Stimulated activated CD8-positive, alpha-beta memory T cell treated with anti-CD3 and anti-CD28 coated beads, Interleukin-15, amount 100 ng/mL, for 48 hours (primary cell): ENCODE measurements around the gene CGB1.
"Not testable (repeated sequence)": the region's sequence is repeated elsewhere in the genome, so short reads cannot be mapped to it uniquely, and the experiment has no call there.

Experiments
- DNase-seq, 2 donors: peaks; one replicate each; pipeline ENCODE4 v3.0.0-alpha.2; 2020; ENCODE audit warnings: low read depth in 2 of 2

The CGB1 gene

GRCh38 chr19:49058562-49058961, 21.9 kb upstream of the CGB1 start:
- no peak for DNase-seq

GRCh38 chr19:49057636-49058234, 21.0 kb upstream of the CGB1 start, which contains the start of gene CGB7:
Gene CGB7 (minus strand): TSS chr19:49057749. CDS start chr19:49055375, 2,374 bp downstream.
- no peak for DNase-seq

GRCh38 chr19:49056902-49057596, 20.4 kb upstream of the CGB1 start:
- not testable (repeated sequence) for DNase-seq

- DNase-seq = peak; percentile 34 to 48
Measured at GRCh38 chr19:49056101-49056901, 19.6 kb upstream of the CGB1 start.

GRCh38 chr19:49050376-49051033, 13.8 kb upstream of the CGB1 start:
- not testable (repeated sequence) for DNase-seq

GRCh38 chr19:49049834-49050233, 13.1 kb upstream of the CGB1 start:
- DNase-seq = not testable (repeated sequence)

GRCh38 chr19:49049011-49049410, 12.3 kb upstream of the CGB1 start, which contains the start of gene CGB8:
Gene CGB8 (minus strand): TSS chr19:49049111. CDS start chr19:49048739, 372 bp downstream.
- not testable (repeated sequence) for DNase-seq

GRCh38 chr19:49043548-49043947, 6.9 kb upstream of the CGB1 start, which contains the start of gene CGB5:
Gene CGB5 (plus strand): TSS chr19:49043848. CDS start chr19:49044210, 362 bp downstream.
- not testable (repeated sequence) for DNase-seq

- not testable (repeated sequence) for DNase-seq
Measured at GRCh38 chr19:49042666-49043065, 6.0 kb upstream of the CGB1 start.

- DNase-seq = no peak
Measured at GRCh38 chr19:49042177-49042576, 5.5 kb upstream of the CGB1 start.

- not testable (repeated sequence) for DNase-seq
Measured at GRCh38 chr19:49039736-49040135, 3.0 kb upstream of the CGB1 start.

- not testable (repeated sequence) for DNase-seq
Measured at GRCh38 chr19:49038557-49039276, 2.0 kb upstream of the CGB1 start.

- DNase-seq = not testable (repeated sequence)
Measured at GRCh38 chr19:49038111-49038510, 1.4 kb upstream of the CGB1 start.

- peak; percentile 74 to 77 for DNase-seq
Measured at GRCh38 chr19:49031642-49032301, 4.9 kb downstream of the CGB1 start, which contains the start of gene CGB2. Gene CGB2 (plus strand): TSS chr19:49031890. CDS start chr19:49032096, 206 bp downstream.

GRCh38 chr19:49030323-49030722, 6.4 kb downstream of the CGB1 start:
- not testable (repeated sequence) for DNase-seq

- not testable (repeated sequence) for DNase-seq
Measured at GRCh38 chr19:49029749-49030148, 6.9 kb downstream of the CGB1 start.

- DNase-seq = not testable (repeated sequence)
Measured at GRCh38 chr19:49028686-49029085, 8.0 kb downstream of the CGB1 start.

- not testable (repeated sequence) for DNase-seq
Measured at GRCh38 chr19:49025599-49025998, 11.1 kb downstream of the CGB1 start.

- DNase-seq = not testable (repeated sequence)
Measured at GRCh38 chr19:49025088-49025487, 11.6 kb downstream of the CGB1 start.

GRCh38 chr19:49024233-49024632, 12.5 kb downstream of the CGB1 start, which contains the start of gene CGB3:
Gene CGB3 (minus strand): TSS chr19:49024333. CDS start chr19:49023971, 362 bp downstream.
- DNase-seq = not testable (repeated sequence)
